Right renal cortex interstitium (tissue), 3 donors: ENCODE measurements around the gene IGSF1. TPM values are rescaled to one million over a fixed set of nuclear protein-coding genes. Genes with fewer than 3 reads are reported as not detected.

Source experiments
- DNase-seq, 3 donors: peaks; one replicate each; pipeline ENCODE4 v3.0.0-alpha.2; 2013; ENCODE audit warnings: low read depth in 3 of 3, low spot score in 2 of 3
- polyA plus RNA-seq, 3 donors: library from polyadenylated mRNA; unstranded; fragments of 120-200 nt; gene quantifications; one replicate each; pipeline ENCODE4 v1.2.1, GENCODE V29; 2013; ENCODE audit not compliant: insufficient read length in 3 of 3

IGSF1 gene, protein sequence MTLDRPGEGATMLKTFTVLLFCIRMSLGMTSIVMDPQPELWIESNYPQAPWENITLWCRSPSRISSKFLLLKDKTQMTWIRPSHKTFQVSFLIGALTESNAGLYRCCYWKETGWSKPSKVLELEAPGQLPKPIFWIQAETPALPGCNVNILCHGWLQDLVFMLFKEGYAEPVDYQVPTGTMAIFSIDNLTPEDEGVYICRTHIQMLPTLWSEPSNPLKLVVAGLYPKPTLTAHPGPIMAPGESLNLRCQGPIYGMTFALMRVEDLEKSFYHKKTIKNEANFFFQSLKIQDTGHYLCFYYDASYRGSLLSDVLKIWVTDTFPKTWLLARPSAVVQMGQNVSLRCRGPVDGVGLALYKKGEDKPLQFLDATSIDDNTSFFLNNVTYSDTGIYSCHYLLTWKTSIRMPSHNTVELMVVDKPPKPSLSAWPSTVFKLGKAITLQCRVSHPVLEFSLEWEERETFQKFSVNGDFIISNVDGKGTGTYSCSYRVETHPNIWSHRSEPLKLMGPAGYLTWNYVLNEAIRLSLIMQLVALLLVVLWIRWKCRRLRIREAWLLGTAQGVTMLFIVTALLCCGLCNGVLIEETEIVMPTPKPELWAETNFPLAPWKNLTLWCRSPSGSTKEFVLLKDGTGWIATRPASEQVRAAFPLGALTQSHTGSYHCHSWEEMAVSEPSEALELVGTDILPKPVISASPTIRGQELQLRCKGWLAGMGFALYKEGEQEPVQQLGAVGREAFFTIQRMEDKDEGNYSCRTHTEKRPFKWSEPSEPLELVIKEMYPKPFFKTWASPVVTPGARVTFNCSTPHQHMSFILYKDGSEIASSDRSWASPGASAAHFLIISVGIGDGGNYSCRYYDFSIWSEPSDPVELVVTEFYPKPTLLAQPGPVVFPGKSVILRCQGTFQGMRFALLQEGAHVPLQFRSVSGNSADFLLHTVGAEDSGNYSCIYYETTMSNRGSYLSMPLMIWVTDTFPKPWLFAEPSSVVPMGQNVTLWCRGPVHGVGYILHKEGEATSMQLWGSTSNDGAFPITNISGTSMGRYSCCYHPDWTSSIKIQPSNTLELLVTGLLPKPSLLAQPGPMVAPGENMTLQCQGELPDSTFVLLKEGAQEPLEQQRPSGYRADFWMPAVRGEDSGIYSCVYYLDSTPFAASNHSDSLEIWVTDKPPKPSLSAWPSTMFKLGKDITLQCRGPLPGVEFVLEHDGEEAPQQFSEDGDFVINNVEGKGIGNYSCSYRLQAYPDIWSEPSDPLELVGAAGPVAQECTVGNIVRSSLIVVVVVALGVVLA (N-terminal part only)
- 10 to 100 TPM; 15.4 to 24.7 (median 23.6) TPM for polyA plus RNA-seq

- peak; percentile 8 to 37 (median 36) for DNase-seq
These were observed at the start of gene IGSF1 for GRCh38 chrX:131288738-131289511. TSS of gene IGSF1 (minus strand) at chrX:131289306. CDS start at chrX:131286674, 2,632 bp downstream.

DNA sequence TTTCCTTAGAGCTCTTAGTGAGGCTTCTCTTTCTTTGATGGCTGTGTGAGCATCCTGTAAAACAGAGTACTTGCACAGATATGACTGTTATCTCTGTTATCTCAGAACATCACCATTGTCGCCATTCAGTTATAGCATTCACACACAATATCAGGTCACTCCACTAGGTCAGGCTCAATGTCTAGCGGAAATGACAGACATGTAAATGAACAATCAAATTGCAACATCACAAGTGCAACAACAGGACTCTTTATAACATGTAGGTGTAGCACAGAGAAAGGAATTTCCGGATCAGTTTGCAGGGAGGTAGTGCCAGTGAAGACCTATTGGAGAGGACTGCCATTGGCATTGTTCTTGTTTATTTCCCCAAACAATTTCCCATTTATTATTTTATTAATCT, 43.2 kb upstream of the IGSF1 start:
- no peak for DNase-seq

GRCh38 chrX:131331152-131331551, 42.0 kb upstream of the IGSF1 start:
- DNase-seq = no peak

DNA sequence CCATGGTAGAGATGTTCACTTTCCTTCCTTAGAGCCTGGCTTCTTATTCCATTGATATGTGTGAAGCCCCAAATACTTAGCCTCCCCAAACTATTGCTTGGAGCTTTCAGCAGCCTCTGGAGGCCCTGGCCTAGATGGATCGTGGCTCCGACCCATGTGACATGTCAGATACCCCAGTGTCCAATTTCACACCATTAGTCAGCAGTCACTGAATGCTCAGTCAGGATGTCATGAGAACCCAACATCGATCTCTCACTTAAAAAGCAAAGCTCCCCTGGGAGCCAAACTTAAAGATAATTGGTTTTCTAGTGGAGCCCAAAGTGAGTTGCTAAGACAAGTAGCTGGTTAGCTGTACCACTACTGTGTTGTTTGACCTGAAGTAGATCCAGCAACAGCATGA, 41.6 kb upstream of the IGSF1 start:
- DNase-seq = no peak

- DNase-seq = no peak
These were observed 33.5 kb upstream of the IGSF1 start for GRCh38 chrX:131322651-131323050.

GRCh38 chrX:131317326-131317725, 28.2 kb upstream of the IGSF1 start:
- no peak for DNase-seq

DNA sequence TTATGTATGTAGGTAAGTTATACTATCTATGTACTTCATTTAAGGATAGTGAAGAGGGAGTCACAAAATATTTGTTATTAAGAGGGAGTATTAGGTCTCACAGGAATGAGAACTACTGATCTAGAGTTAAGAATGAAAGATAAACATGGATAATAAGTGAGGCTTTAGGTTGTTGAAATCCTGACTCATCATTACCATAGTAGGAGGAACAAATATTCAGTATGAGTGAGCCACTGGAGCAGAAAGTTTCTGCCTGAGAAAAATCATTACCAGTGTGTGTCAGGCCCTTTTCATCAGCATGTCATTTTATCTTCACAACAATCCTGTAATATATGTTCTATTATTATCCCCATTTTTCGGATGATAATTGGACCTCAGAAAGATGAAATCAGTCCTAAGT, 27.2 kb upstream of the IGSF1 start:
- DNase-seq = no peak

GRCh38 chrX:131308980-131309379, 19.9 kb upstream of the IGSF1 start:
- DNase-seq = no peak

GRCh38 chrX:131306601-131307000, 17.5 kb upstream of the IGSF1 start:
- no peak for DNase-seq

GRCh38 chrX:131305926-131306325, 16.8 kb upstream of the IGSF1 start:
- no peak for DNase-seq

- no peak for DNase-seq
These were observed 13.6 kb upstream of the IGSF1 start for GRCh38 chrX:131302701-131303100.

- no peak for DNase-seq
These were observed 12.0 kb upstream of the IGSF1 start for GRCh38 chrX:131301155-131301554.

DNA sequence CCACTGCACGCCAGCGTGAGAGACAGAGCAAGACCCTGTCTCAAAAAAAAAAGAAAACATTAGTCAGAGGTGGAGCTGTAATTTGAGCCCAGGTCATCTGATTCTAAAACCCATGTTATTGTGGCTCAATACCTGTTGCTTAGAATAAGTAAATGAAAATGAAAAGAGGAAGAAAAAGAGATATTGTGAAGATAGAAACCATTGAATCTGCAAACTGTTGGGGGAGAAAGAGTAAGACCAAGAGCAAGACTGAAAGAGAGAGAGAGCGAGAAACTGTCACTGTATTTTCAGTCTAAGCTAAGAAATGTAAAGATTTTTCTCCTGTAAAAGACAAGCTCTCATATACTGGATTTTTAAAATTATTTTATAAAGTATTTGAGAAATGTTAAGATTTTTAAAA, 9.7 kb upstream of the IGSF1 start:
- no peak for DNase-seq

DNA sequence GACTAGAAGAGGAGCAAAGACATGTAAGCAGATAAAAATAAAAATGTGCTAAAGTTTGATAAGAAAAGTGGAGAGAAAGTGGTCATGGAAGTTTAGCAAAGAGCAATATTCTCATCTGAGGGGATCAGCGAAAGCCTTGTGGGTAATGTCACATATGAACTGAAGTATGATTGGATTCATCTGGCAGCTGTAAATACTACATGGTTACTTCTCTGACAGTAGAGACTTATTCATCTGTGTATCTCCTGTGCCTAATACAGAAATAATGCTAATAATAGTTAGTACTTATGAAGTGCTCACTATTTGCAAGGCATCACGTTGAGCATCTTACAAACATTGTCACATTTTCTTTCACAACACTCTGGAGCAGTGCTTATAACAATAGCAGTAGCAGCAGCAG, 8.9 kb upstream of the IGSF1 start:
- DNase-seq = no peak

DNA sequence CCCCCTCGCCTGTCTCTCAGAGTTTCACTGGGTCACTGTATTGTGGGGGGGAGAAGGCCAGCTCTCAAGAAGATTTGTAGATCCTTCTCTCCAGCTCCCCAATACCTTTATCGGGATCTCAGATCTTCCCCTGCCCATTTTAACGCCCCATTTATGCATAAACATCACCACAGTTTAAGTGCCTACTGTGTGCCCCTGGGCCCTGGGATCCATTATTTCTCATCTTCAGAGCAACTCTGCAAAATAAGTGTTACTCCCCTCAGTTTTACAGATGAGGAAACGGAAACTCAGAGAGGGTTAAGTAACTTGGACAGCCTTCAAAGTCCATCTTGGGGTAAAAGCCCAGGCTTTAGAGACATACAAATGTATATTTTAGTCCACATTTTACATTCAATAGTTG, 421 bp upstream of the IGSF1 start:
- no peak for DNase-seq

DNA sequence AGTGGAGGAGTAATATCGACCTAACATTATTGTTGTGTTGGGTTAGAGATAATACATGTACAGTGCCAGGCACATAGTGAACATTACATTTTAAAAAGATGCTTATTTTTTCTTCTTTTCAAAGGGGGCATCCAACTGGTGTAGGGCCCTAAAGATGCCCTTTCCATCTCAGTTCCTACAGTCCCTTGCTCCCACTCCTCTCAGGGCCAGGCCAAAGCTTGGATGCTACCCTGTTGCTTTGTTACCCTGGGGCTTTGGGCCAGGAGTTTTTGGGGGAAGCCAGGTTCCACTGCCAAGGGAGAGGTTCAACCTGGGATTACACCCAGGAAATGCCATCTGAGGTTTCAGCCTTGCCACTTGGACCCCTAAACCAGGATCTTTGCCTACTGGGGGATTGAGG, 918 bp downstream of the IGSF1 start:
- no peak for DNase-seq

- DNase-seq = no peak
These were observed 1.4 kb downstream of the IGSF1 start for GRCh38 chrX:131287560-131288179.

GRCh38 chrX:131279617-131280016, 9.5 kb downstream of the IGSF1 start:
- no peak for DNase-seq

GRCh38 chrX:131279197-131279596, 9.9 kb downstream of the IGSF1 start:
- no peak for DNase-seq
